GOT3 (cell line): Measurements from ENCODE around the gene SLC25A11.

Experiments
- DNase-seq: peaks from one replicate; lab custom pipeline; 2025; ENCODE audit warnings: mixed read lengths; lab: John Stamatoyannopoulos, UW

Gene SLC25A11

DNA sequence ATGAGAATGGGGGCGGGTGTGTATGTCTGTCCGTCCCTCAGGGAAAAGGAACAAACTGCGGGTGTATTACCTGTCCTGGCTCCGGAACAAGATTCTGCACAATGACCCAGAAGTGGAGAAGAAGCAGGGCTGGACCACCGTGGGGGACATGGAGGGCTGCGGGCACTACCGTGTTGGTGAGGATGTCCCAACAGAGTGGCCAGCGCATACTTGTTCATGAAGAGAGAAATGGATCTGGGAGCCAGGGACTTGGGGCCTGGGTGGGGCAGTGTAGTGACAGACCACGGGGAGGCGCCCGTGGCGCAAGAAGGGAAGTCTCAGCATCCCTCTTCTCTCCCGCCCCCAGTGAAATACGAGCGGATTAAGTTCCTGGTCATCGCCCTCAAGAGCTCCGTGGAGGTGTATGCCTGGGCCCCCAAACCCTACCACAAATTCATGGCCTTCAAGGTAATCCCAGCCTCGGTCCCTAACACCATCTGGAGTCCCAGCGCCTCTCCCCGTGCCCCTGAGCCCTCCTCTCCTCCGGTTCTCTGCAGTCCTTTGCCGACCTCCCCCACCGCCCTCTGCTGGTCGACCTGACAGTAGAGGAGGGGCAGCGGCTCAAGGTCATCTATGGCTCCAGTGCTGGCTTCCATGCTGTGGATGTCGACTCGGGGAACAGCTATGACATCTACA is 44.1 kb downstream of the SLC25A11 start:
- no peak for DNase-seq

DNA sequence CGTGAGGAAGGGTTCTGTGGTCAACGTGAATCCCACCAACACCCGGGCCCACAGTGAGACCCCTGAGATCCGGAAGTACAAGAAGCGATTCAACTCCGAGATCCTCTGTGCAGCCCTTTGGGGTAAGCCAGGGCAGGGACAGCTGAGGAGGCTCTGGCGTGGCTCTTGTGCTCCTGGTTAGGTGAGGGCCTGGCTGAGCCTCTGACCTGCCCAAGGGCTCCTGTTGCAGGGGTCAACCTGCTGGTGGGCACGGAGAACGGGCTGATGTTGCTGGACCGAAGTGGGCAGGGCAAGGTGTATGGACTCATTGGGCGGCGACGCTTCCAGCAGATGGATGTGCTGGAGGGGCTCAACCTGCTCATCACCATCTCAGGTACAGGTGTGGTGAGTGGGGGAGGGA is 44.7 kb downstream of the SLC25A11 start:
- DNase-seq: no peak

DNA sequence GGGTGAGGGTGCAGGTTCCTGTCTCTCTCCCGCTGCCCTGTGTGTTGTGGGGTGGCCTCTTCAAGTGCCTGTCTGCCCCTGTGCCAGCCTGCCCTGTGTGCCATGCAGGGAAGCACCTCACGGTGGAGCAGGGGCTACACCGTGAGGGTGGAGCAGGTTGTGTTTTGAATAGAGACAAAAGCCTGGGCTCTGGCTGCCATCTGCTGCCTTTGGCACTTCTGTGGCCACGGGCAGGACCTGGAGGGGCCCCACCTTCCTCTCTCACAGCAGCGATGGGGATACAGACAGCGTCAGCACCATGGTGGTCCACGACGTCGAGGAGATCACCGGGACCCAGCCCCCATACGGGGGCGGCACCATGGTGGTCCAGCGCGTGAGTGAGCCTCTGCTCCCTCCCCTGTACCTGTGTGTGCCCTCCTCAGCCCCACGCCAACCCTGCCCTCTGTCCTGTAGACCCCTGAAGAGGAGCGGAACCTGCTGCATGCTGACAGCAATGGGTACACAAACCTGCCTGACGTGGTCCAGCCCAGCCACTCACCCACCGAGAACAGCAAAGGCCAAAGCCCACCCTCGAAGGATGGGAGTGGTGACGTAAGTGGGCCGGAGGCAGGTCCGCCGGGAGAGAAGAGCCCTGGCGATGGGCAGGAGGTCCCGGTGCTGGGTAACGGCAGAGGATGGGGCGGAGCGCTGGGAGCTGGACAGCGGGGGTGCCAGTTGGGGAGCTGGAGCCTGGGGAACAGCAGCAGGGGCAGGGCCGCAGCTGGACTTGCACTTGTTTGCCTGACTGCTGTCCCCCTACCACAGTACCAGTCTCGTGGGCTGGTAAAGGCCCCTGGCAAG is 45.9 kb downstream of the SLC25A11 start:
- DNase-seq: no peak

DNA sequence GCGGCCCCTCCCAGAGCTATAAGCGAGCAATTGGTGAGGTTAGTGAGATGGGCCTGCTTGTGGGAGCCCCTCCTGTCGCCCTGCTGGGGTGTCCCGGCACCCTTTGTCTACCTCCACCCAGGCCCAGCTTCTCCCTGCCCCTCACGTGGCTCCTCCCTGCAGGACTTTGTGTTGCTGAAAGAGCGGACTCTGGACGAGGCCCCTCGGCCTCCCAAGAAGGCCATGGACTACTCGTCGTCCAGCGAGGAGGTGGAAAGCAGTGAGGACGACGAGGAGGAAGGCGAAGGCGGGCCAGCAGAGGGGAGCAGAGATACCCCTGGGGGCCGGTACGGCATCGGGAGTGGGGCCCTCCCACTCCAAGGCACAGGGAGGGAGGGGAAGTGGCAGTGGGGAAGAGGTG is 46.6 kb downstream of the SLC25A11 start:
- DNase-seq: no peak

DNA sequence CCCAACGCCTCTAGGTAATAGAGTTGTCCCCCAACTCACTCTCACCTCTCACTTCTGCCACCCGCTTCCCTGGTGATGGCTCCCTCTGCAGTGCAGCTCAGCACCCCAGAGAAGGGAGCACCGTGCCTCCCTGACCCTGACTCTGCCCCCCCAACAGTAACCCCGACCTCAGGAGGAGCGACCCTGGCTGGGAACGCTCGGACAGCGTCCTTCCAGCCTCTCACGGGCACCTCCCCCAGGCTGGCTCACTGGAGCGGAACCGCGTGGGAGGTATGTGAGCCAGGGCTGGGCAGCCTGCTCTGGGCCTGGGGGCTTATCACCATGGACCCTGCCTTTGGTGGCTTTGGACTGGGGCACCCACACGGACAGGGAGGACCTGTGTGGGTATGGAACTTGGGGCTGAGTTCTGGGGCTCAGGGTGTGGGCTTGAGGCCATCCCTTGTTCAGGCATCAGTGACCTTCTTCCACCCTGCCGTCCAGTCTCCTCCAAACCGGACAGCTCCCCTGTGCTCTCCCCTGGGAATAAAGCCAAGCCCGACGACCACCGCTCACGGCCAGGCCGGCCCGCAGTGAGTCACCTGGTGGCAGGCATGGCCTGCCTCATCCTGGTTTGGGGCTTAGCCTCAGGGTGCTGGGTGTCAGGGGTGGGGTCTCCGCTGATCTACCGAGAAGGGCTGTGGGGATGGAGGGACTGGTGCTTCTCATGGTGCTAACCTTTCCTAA is 47.2 kb downstream of the SLC25A11 start:
- no peak for DNase-seq

DNA sequence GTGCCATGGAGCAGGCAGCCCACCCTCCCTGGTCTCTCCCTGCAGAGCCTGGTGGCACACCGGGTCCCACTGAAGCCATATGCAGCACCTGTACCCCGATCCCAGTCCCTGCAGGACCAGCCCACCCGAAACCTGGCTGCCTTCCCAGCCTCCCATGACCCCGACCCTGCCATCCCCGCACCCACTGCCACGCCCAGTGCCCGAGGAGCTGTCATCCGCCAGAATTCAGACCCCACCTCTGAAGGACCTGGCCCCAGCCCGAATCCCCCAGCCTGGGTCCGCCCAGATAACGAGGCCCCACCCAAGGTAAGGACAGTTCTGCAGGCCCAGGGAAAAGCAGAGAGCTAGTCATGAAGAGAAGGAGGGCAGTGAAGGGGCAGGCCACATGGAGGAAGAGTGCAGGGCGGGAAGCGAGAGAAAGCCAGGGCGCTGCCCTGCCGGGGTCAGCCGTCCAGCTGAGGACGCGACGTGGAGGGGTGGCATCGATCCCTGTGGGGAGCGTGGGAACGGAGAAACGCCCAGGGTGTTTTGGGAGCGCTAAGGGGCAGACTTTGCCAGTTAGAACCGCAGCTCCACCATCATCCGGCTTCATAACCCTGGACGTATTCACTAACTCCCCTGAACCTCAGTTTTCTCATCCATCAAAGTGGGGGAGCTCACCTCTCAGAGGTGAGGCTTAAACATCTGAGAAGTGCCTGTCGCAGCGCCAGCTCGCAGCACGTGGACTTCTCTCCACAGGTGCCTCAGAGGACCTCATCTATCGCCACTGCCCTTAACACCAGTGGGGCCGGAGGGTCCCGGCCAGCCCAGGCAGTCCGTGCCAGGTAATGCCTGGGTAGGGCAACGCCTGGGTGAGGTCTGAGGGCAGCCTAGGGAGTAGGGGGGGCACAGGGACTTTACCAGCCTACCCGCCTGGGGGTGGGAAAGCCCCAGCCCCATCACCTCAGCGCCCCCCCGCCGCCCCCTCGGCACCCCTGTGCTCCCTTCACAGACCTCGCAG is 48.1 kb downstream of the SLC25A11 start:
- DNase-seq: no peak

DNA sequence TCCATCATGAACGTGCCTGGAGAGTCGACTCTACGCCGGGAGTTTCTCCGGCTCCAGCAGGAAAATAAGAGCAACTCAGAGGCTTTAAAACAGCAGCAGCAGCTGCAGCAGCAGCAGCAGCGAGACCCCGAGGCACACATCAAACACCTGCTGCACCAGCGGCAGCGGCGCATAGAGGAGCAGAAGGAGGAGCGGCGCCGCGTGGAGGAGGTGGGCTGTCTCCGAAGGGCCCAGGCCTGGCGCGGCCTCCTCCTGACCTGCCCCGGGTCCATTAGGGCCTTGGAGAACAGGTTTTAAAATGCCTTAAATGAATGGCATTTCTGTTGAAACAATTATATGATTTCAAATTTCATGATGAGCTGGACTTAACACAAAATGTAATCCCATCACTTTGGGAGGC is 52.3 kb downstream of the SLC25A11 start:
- DNase-seq: no peak
